Naive thymus-derived CD8-positive, alpha-beta T cell (primary cell): ENCODE measurements around the gene USP15. TPM values are rescaled to one million over a fixed set of nuclear protein-coding genes. Genes with fewer than 3 reads are reported as not detected.

Experiments
- ATAC-seq, 2 donors: fragments of 150-1000 bp; cut with Tn5 transposase in 1 of 2; sonication (Bioruptor Pico), chemical (Tn5 transposase) in 1 of 2; 1 replicate in 1 of 2; 2 replicates in 1 of 2; pipeline ENCODE4 v1.10.0; 2021; ENCODE audit warnings: mild to moderate bottlenecking in 2 of 2, moderate library complexity in 2 of 2
- POLR2A ChIA-PET: fragments of 350-600 bp; sonication (Branson Sonifier 250); formaldehyde crosslinking; loops from one replicate; lab custom pipeline; 2021; ENCODE audit warnings: antibody characterized with exemption; lab: Charles Lee
- DNase-seq, 10 donors: peaks; one replicate each; pipeline versions ENCODE4 v3.0.0 to v3.0.0-alpha.2; 2020 to 2022
- H3K27ac Mint-ChIP-seq, 10 donors: one replicate each; pipeline ENCODE4 v1.8.0; 2020 to 2022; ENCODE audit warnings: mild to moderate bottlenecking in 10 of 10, mixed read lengths in 10 of 10, moderate library complexity in 4 of 10, inconsistent platforms in 1 of 10
- H3K27me3 Mint-ChIP-seq, 5 donors: one replicate each; pipeline ENCODE4 v1.8.0; 2021 to 2022; ENCODE audit warnings: mixed read lengths in 5 of 5
- H3K36me3 Mint-ChIP-seq, 3 donors: one replicate each; pipeline ENCODE4 v1.8.0; 2020 to 2022; ENCODE audit warnings: mixed read lengths in 3 of 3, mild to moderate bottlenecking in 2 of 3, inconsistent platforms in 1 of 3
- H3K4me1 Mint-ChIP-seq, 4 donors: one replicate each; pipeline ENCODE4 v1.8.0; 2021 to 2022; ENCODE audit warnings: mixed read lengths in 4 of 4
- H3K4me3 Mint-ChIP-seq, 10 donors: one replicate each; pipeline ENCODE4 v1.8.0; 2020 to 2022; ENCODE audit warnings: mild to moderate bottlenecking in 10 of 10, mixed read lengths in 10 of 10, moderate library complexity in 6 of 10, inconsistent platforms in 1 of 10
- H3K9me3 Mint-ChIP-seq, 9 donors: one replicate each; pipeline ENCODE4 v1.8.0; 2020 to 2022; ENCODE audit warnings: mixed read lengths in 9 of 9, mild to moderate bottlenecking in 3 of 9, inconsistent platforms in 1 of 9, moderate library complexity in 1 of 9
- polyA plus RNA-seq, 3 donors: library from polyadenylated mRNA; unstranded; fragments of 300-500 nt; fragmentation: Illumina TruSeq; gene quantifications; one replicate each; pipeline ENCODE4 v1.2.3, GENCODE V29; 2021
- total RNA-seq, 8 experiments: library from RNA in 2 of 8; stranded (reverse) in 2 of 8; gene quantifications; one replicate each; pipeline ENCODE4 v1.2.3 and lab custom pipeline; 2021 to 2026

Gene USP15
- total and polyA plus RNA-seq, 5 experiments from 2014 or later = 49.1 to 164 (median 57.0) TPM

DNA sequence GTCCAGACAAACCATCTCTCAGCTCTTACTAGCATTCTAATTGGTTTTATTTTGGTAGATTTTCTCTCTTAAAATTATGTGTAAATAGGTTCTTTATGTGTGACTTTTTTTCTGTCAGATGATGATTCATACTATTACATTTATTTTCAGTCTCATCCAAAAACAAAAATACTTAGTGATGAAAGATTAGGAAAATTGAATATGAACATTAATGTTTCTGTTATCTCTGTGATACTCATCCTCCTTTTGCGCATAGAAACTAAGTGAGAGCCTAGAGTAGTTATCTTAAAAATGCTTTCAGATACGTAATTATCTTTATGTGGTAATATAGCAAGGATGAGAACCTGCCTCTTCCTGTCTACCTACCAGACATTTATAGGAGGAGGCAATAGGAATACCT lies 122.3 kb downstream of the USP15 start:
- H3K27ac Mint-ChIP-seq = peak overlapping the region in 4 of 10 donors; percentile 22 to 66 (median 46)
- DNase-seq (no peak), ATAC-seq (no peak)
- POLR2A ChIA-PET = no interaction called here
- H3K36me3 Mint-ChIP-seq = peaks cover 0 to 35% (median 18%) of the 10 kb centered on the region in 3 donors
- peaks cover 4 to 18% (median 11%) of the 10 kb centered on the region in 4 donors for H3K4me1 Mint-ChIP-seq
- no peak overlapping the region for H3K4me3 Mint-ChIP-seq
- no peaks in the 10 kb centered on the region for H3K27me3 Mint-ChIP-seq
- H3K9me3 Mint-ChIP-seq = no peaks in the 10 kb centered on the region

DNA sequence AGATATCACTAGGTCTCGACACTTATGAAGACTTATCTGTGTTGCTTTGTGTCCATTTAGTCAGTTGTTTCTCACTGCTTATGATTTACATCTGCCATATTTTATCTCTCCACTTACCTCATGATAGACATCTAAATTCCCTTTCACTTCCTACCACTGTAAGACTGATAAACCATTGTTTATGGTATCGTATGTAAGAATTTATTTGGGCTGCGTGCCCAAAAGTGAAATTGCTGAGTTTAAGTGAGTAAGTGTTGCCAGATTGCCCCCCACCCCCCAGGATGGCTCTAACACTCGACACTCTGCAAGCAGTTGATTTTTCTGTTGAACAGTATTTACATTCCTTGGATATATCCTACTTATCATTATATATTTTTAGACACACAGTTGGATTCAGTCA lies 136.5 kb downstream of the USP15 start:
- POLR2A ChIA-PET = no interaction called here
- no peak overlapping the region for H3K4me3 Mint-ChIP-seq
- no peaks in the 10 kb centered on the region for H3K27me3 Mint-ChIP-seq
- H3K9me3 Mint-ChIP-seq = no peaks in the 10 kb centered on the region
- peaks cover 0 to 8% (median 4%) of the 10 kb centered on the region in 4 donors for H3K4me1 Mint-ChIP-seq
- no peak overlapping the region for H3K27ac Mint-ChIP-seq
- peaks cover 5 to 81% (median 27%) of the 10 kb centered on the region in 3 donors for H3K36me3 Mint-ChIP-seq
- ATAC-seq = no peak
- no peak for DNase-seq

DNA sequence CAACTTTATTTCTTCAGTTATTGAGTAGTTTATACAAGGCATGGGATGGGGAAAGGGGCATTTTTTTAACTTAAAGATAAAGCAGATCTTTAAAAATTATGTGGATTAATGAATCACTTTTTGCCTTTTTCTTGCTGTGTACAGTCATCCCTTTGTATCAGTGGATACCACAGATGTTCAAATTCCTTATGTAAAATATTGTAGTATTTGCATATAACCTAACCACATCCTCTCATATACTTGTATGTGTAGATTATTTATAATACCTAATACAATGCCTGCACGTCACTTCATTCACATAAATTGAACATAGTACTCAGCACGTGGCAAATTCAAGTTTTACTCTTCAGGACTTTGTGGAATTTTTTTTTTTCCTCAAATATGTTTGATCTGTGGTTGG lies 139.9 kb downstream of the USP15 start:
- Mint-ChIP-seq H3K36me3 (peaks cover 24 to 81% (median 25%) of the 10 kb centered on the region in 3 donors), H3K27ac (no peak overlapping the region), H3K4me3 (no peak overlapping the region), H3K27me3 (no peaks in the 10 kb centered on the region), H3K9me3 (no peaks in the 10 kb centered on the region), H3K4me1 (peaks cover 0 to 10% (median 4%) of the 10 kb centered on the region in 4 donors)
- POLR2A ChIA-PET = no interaction called here
- no peak for ATAC-seq
- no peak for DNase-seq

DNA sequence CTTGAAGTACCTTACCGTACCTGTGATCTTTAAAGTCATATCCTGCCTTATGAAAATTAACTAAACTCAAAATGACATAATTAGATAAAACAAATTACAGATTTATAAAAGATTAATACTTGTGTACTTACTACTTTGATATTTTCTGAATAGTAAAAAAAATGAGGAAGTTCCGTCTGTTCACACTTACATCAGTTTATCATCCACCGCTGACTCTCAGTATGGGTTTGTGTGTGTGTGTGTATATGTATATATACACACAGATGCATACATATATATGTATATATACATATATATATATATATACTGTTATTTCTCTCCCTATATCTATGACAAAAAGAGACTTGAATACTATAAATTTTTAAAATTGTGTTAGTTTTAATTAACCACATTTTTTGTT lies 141.4 kb downstream of the USP15 start:
- Mint-ChIP-seq H3K36me3 (peaks cover 23 to 71% (median 24%) of the 10 kb centered on the region in 3 donors), H3K9me3 (no peaks in the 10 kb centered on the region), H3K4me3 (no peak overlapping the region), H3K27ac (no peak overlapping the region), H3K4me1 (peaks cover 0 to 6% (median 4%) of the 10 kb centered on the region in 4 donors), H3K27me3 (no peaks in the 10 kb centered on the region)
- DNase-seq (no peak), ATAC-seq (no peak)
- POLR2A ChIA-PET = no interaction called here

DNA sequence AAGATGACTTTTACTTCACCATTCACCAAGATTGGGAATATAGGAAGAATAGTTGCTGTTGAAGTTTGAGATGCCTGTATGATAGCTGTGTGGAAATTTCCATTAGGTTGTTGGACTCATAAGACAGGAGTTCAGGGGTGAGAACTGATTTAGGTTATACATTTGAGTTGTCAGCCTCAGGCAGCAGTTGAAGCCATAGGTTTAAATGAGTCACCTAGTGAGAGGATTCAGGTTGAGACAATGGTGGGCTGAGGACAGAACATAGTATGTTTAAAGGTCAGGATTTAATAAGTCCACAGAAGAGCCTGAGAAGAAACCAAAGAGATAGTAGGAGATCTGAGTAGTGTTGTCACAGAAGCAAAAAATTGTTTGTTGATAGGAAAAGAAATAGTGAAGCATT lies 142.8 kb downstream of the USP15 start:
- Mint-ChIP-seq H3K27ac (peak overlapping the region in 3 of 10 donors; percentile 0 to 36 (median 12)), H3K4me1 (peaks cover 2 to 6% (median 6%) of the 10 kb centered on the region in 4 donors), H3K36me3 (peaks cover 17 to 67% (median 24%) of the 10 kb centered on the region in 3 donors), H3K27me3 (no peaks in the 10 kb centered on the region), H3K9me3 (no peaks in the 10 kb centered on the region), H3K4me3 (no peak overlapping the region)
- POLR2A ChIA-PET = no interaction called here
- DNase-seq (no peak), ATAC-seq (no peak)

DNA sequence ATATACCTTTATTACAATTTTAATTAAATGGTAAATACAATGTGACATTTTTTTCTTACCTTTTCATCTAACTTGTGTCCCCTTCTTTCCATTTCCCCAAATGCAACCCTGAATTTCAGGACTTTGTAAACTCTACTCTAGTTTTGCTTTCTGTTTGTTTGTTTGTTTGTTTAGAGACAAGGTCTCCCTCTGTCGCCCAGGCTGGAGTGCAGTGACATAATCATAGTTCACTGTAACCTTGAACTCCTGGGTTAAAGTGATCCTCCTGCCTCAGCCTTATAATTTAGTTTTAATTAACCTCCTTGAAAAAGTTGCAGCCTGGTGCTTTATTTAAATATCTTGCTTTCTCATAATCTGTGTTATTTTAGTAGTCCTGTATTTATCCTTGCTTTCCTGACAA lies 147.4 kb downstream of the USP15 start:
- H3K4me3 Mint-ChIP-seq = peak overlapping the region in 1 of 10 donors; percentile 20
- H3K27ac Mint-ChIP-seq = peak overlapping the region in 6 of 10 donors; percentile 18 to 84 (median 58)
- H3K9me3 Mint-ChIP-seq = no peaks in the 10 kb centered on the region
- H3K27me3 Mint-ChIP-seq = no peaks in the 10 kb centered on the region
- DNase-seq (no peak), ATAC-seq (no peak)
- POLR2A ChIA-PET = interaction anchor here (0.5 kb wide), 1 partner anchor 20 kb away, joined by 8 read pairs; no protein-coding TSS in a partner anchor
- H3K4me1 Mint-ChIP-seq = peaks cover 0 to 6% (median 0%) of the 10 kb centered on the region in 4 donors
- peaks cover 10 to 36% (median 11%) of the 10 kb centered on the region in 3 donors for H3K36me3 Mint-ChIP-seq

DNA sequence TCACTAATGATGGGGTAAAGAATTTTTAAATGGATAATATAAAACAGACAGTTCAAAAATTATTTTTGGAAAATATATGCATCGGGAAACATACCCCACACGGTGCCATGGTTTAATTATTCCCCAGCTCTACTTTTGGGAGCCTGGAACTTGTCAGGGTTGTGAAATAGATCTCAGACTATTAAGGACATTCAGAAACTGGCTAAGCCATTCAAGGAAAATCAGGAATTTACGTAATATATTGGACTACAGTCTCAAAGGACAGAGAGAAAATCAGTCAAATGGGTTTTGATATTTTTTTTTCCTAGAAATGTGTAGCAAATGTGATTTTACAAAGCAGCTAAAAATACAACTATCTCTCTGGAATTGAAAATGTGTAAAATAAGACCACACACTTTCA lies 148.9 kb downstream of the USP15 start:
- Mint-ChIP-seq H3K9me3 (no peaks in the 10 kb centered on the region), H3K27me3 (no peaks in the 10 kb centered on the region), H3K4me3 (no peak overlapping the region), H3K4me1 (peaks cover 0 to 11% (median 0%) of the 10 kb centered on the region in 4 donors), H3K27ac (peak overlapping the region in 1 of 10 donors; percentile 14), H3K36me3 (peaks cover 0 to 23% (median 6%) of the 10 kb centered on the region in 3 donors)
- DNase-seq = no peak
- POLR2A ChIA-PET = no interaction called here
- no peak for ATAC-seq

DNA sequence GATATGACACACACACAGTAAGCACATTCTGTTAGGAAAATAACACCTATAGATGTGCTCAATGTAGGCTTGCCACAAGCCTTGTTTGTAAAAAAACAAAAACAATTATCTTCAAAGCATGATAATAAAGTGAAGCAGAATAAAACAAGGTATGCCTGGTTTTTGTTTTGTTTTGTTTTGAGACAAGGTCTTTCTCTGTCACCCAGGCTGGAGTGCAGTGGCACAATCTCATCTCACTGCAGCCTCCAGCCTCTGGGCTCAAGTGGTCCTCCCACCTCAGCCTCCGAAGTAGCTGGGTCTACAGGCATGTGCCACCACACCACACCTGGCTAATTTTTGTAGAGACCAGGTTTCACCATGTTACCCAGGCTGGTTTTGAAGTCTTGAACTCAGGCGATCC lies 154.0 kb downstream of the USP15 start:
- POLR2A ChIA-PET = no interaction called here
- no peak overlapping the region for H3K4me3 Mint-ChIP-seq
- H3K9me3 Mint-ChIP-seq = peaks cover 0 to 9% (median 0%) of the 10 kb centered on the region in 9 donors
- H3K4me1 Mint-ChIP-seq = peaks cover 0 to 7% (median 2%) of the 10 kb centered on the region in 4 donors
- H3K27ac Mint-ChIP-seq = peak overlapping the region in 5 of 10 donors; percentile 3 to 57 (median 42)
- DNase-seq = no peak
- H3K27me3 Mint-ChIP-seq = no peaks in the 10 kb centered on the region
- no peak for ATAC-seq
- peaks cover 0 to under 1% (median under 1%) of the 10 kb centered on the region in 3 donors for H3K36me3 Mint-ChIP-seq

DNA sequence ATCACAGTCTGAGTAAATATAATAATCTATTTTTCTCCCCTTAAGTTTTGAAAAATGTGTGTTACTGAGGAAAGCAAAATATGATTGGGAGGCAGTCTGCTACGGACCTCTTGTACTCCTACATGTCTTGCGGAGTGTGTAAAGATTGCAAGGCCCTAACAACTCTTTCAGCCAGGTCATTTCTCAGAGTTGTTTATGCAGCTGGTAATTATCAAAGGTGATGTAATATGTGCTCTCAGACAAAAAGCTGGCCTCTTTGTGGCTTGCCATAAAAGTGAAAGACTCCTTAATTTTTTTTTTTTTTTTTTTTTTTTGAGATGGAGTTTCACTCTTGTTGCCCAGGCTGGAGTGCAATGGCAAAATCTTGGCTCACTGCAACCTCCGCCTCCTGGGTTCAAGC lies 165.9 kb downstream of the USP15 start:
- ATAC-seq (no peak), DNase-seq (no peak)
- Mint-ChIP-seq H3K27ac (no peak overlapping the region), H3K4me3 (no peak overlapping the region), H3K9me3 (peaks cover 16 to 59% (median 37%) of the 10 kb centered on the region in 9 donors), H3K36me3 (peaks cover 0 to 32% (median 6%) of the 10 kb centered on the region in 3 donors), H3K27me3 (peaks cover 0 to 12% (median 4%) of the 10 kb centered on the region in 5 donors), H3K4me1 (no peaks in the 10 kb centered on the region)
- POLR2A ChIA-PET = interaction anchor here (0.6 kb wide), 1 partner anchor 25 kb away, joined by 5 read pairs; no protein-coding TSS in a partner anchor

DNA sequence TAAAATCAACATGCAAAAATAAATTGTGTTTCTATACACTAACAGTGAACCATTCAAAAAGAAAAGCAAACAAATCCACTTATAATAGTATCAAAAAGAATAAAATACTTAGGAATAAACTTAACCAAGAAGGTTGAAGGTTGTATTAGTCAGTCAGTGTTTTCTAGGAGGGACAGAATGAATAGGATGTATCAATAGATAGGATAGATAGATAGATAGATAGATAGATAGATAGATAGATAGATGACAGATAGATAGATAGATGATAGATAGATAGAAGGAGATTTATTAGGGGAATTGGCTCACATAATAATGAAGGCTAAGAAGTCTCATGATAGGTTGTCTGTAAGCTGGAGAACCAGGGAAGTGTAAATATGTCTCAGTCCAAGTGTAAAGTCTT lies 169.3 kb downstream of the USP15 start:
- no peak overlapping the region for H3K4me3 Mint-ChIP-seq
- no peak overlapping the region for H3K27ac Mint-ChIP-seq
- POLR2A ChIA-PET = no interaction called here
- H3K27me3 Mint-ChIP-seq = peaks cover 2 to 16% (median 11%) of the 10 kb centered on the region in 5 donors
- H3K9me3 Mint-ChIP-seq = peaks cover 8 to 29% (median 17%) of the 10 kb centered on the region in 9 donors
- peaks cover 0 to 2% (median 1%) of the 10 kb centered on the region in 4 donors for H3K4me1 Mint-ChIP-seq
- no peak for ATAC-seq
- DNase-seq = no peak
- peaks cover 0 to 13% (median 6%) of the 10 kb centered on the region in 3 donors for H3K36me3 Mint-ChIP-seq

DNA sequence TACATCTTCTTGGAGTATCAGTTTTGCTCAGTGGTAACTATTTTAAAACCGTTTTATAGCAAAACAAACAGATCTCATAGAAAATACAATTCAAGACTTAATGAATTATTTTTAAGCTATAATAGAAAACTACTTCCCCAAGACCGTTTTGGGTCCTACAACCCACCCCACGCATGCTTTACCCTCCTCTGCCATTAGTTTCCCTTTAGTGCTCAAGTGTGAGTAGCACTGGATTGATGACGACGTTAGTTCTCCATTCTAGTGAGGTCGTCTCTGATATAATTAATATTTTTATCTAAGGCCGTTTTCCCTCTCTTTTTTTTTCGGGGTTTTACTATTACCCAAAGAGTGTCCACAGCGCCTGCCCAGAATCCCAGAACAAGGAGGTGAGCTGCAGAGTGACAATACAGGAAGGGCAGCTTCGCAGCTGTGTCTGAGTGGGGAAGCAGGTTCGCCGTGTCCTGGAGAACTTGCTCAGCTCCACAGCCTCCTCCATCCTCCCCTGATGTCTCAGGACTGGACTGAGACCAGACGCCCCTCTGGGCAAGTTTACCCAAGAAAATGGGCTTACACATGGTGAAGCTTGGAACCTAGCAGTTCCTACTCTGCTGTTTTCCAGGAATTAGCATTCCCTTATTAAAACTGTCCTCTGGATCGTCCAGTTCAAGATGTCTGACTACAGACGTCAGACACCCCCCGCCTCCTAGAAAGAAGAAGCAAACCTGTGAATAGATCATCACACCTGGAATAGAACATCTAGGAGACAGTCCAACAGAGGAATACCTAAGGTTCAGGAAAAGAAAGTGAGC lies 174.5 kb downstream of the USP15 start:
- H3K36me3 Mint-ChIP-seq = no peaks in the 10 kb centered on the region
- DNase-seq = no peak
- POLR2A ChIA-PET = interaction anchor here (1.0 to 1.5 kb wide), 2 partner anchors 17 to 33 kb away, joined by 3 to 5 read pairs; partner anchors contain the start of gene MON2
- no peak overlapping the region for H3K27ac Mint-ChIP-seq
- peaks cover 11 to 24% (median 17%) of the 10 kb centered on the region in 4 donors for H3K4me1 Mint-ChIP-seq
- peak; percentile 35 for ATAC-seq
- H3K4me3 Mint-ChIP-seq = peak overlapping the region; percentile 78 to 91 (median 86)
- peaks cover 15 to 49% (median 24%) of the 10 kb centered on the region in 5 donors for H3K27me3 Mint-ChIP-seq
- H3K9me3 Mint-ChIP-seq = no peaks in the 10 kb centered on the region

DNA sequence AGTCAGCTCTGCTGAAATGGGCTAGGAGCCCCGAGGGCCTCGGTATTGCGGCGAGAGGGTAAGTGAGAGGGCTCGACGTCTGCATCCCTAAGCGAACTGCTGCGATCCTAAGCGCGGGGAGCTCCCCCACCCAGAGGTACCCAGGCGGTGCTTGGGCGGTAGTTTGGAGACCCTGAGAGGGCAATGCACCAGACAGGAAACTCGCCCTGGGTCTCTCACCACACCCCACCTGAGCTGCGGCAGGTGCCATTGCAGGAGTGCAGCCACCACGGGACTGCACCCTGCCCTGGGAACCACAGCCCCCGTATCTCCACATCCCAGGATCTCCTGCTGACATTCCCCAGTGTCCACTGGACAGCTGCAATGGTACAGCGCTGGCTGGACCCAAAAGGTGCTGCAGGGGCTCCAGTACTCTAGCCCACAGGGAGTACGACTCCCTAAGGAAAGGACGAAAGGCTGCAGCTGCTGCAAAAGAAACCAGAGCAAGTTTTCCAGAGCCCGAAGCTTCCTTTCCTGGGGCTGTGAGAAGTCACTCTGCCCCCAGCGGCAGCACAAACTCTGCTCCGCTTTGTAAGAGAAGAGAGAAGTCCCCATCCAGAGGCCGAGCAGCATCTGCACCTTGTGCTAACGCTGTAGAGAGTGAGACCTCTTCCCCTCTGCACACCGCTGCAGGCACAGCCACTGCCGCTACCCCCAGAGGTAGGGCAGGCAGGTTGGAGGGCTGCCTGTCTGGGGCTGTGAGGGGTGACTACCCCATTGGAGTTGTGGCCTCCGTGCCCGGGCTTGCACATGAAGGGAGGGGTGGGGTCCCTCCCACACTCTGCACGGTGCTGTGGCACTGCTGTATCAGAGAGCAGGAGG lies 175.3 kb downstream of the USP15 start:
- Mint-ChIP-seq H3K4me3 (peak overlapping the region; percentile 78 to 91 (median 86)), H3K27ac (peak overlapping the region in 4 of 10 donors; percentile 34 to 65 (median 45)), H3K36me3 (no peaks in the 10 kb centered on the region), H3K4me1 (peaks cover 11 to 24% (median 17%) of the 10 kb centered on the region in 4 donors), H3K9me3 (peaks cover 0 to under 1% (median 0%) of the 10 kb centered on the region in 9 donors), H3K27me3 (peaks cover 14 to 49% (median 21%) of the 10 kb centered on the region in 5 donors)
- POLR2A ChIA-PET = interaction anchor here (1.0 to 1.5 kb wide), 2 partner anchors 18 to 32 kb away, joined by 3 to 5 read pairs; partner anchors contain the start of gene MON2
- peak in 9 of 10 donors; percentile 2 to 64 (median 23) for DNase-seq
- peak; percentile 79 to 80 for ATAC-seq
